SK-N-SH treated with all-trans-retinoic acid at 6 μM for 48 hours (cell line): ENCODE measurements around the gene CPHXL2.

Experiments used
- BACH2 ChIP-seq: fragments of 250-450 bp; sonication (Bioruptor Pico); IDR thresholded peaks from 2 replicates; pipeline ENCODE4 v1.9.0; 2021; ENCODE audit warnings: mild to moderate bottlenecking, borderline replicate concordance
- CSRNP3 ChIP-seq: fragments of 250-450 bp; sonication (Bioruptor Pico); IDR thresholded peaks from 2 replicates; pipeline ENCODE4 v1.5.1; 2021; ENCODE audit warnings: mild to moderate bottlenecking, moderate library complexity
- RARB ChIP-seq: fragments of 250-450 bp; sonication (Bioruptor Pico); IDR thresholded peaks from 2 replicates; pipeline ENCODE4 v1.8.0; 2021; ENCODE audit warnings: mild to moderate bottlenecking, moderate library complexity
- TOX ChIP-seq: fragments of 250-450 bp; sonication (Bioruptor Pico); IDR thresholded peaks from 2 replicates; pipeline ENCODE4 v1.8.0; 2021; ENCODE audit warnings: mild to moderate bottlenecking, moderate library complexity, borderline replicate concordance
- ZC3H10 ChIP-seq: fragments of 250-450 bp; sonication (Bioruptor Pico); IDR thresholded peaks from 2 replicates; pipeline ENCODE4 v1.5.1; 2021; ENCODE audit warnings: mild to moderate bottlenecking, moderate library complexity
- ZFP3 ChIP-seq: fragments of 250-450 bp; sonication (Bioruptor Pico); IDR thresholded peaks from 2 replicates; pipeline ENCODE4 v1.5.0; 2020; ENCODE audit warnings: mild to moderate bottlenecking, moderate library complexity
- ZFP30 ChIP-seq: fragments of 450-650 bp; formaldehyde crosslinking; IDR thresholded peaks from 2 replicates; pipeline ENCODE4 v1.5.0; 2022; ENCODE audit warnings: mild to moderate bottlenecking, moderate library complexity
- ZNF8 ChIP-seq: fragments of 450-650 bp; formaldehyde crosslinking; IDR thresholded peaks from 2 replicates; pipeline ENCODE4 v1.5.0; 2020; ENCODE audit warnings: mild to moderate bottlenecking, moderate library complexity
- TF ChIP-seq, protein P1 (sequence below): fragments of 250-450 bp; sonication (Bioruptor Pico); IDR thresholded peaks from 2 replicates; pipeline ENCODE4 v1.5.0; 2020; ENCODE audit warnings: mild to moderate bottlenecking, moderate library complexity
- TF ChIP-seq, protein P2 (sequence below): fragments of 250-450 bp; sonication (Bioruptor Pico); IDR thresholded peaks from 2 replicates; pipeline ENCODE4 v1.8.0; 2021; ENCODE audit warnings: low read depth, mild to moderate bottlenecking, moderate library complexity, borderline replicate concordance
- TF ChIP-seq, protein P3 (sequence below): fragments of 250-450 bp; sonication (Bioruptor Pico); IDR thresholded peaks from 2 replicates; pipeline ENCODE4 v1.8.0; 2020; ENCODE audit warnings: mild to moderate bottlenecking, moderate library complexity, borderline replicate concordance
- TF ChIP-seq, protein P4 (sequence below): fragments of 250-450 bp; sonication (Bioruptor Pico); IDR thresholded peaks from 2 replicates; pipeline ENCODE4 v1.5.1; 2020; ENCODE audit warnings: low read depth, mild to moderate bottlenecking, moderate library complexity

DNA sequence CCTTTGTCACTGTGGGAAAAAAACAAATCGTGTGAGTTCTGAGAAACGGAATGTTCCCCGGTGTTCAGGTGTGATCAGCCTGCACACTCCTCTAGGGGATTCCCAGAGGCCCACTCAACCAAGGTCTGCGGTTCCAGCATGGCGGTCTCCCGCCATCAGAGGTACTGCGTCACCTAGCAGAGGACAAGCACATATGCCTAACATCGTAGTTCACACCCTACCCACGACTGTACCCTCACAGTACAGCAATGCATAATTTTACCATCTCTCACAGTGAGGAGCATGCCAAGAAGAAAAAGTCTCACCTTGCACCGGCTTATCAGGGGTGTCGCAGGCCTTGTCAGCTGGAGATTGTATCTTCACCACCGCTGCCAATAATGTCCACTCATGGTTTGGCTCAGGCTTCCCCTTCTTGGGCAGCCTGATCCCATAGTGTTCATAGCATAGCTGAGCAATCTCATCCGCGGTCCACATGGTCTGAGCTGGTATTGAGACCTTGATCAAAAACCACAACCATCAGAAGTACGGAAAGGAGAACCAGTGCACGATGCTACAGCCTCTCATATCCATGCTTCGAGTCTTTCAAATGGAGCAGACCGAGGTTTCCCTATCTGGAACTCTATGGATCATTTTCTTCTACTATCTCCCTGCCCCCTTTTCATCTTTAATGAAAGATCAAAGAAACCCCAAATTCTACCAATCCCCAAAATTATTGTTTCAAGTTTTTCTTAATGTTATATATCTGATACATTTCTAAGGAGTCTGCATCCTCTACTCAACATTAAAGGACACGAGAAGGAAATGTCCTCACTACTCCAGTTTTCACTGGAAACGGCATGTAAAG, 56.3 kb downstream of the CPHXL2 start:
- TF ChIP-seq BACH2 (CRISPR knock-in tag): no peak
- TF ChIP-seq, protein P1, sequence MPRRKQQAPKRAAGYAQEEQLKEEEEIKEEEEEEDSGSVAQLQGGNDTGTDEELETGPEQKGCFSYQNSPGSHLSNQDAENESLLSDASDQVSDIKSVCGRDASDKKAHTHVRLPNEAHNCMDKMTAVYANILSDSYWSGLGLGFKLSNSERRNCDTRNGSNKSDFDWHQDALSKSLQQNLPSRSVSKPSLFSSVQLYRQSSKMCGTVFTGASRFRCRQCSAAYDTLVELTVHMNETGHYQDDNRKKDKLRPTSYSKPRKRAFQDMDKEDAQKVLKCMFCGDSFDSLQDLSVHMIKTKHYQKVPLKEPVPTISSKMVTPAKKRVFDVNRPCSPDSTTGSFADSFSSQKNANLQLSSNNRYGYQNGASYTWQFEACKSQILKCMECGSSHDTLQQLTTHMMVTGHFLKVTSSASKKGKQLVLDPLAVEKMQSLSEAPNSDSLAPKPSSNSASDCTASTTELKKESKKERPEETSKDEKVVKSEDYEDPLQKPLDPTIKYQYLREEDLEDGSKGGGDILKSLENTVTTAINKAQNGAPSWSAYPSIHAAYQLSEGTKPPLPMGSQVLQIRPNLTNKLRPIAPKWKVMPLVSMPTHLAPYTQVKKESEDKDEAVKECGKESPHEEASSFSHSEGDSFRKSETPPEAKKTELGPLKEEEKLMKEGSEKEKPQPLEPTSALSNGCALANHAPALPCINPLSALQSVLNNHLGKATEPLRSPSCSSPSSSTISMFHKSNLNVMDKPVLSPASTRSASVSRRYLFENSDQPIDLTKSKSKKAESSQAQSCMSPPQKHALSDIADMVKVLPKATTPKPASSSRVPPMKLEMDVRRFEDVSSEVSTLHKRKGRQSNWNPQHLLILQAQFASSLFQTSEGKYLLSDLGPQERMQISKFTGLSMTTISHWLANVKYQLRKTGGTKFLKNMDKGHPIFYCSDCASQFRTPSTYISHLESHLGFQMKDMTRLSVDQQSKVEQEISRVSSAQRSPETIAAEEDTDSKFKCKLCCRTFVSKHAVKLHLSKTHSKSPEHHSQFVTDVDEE (CRISPR knock-in tag): no peak
- no peak for TF ChIP-seq ZNF8
- TF ChIP-seq TOX (CRISPR knock-in tag): no peak
- TF ChIP-seq ZFP3: no peak
- no peak for TF ChIP-seq ZFP30 (CRISPR knock-in tag)
- TF ChIP-seq, protein P2, sequence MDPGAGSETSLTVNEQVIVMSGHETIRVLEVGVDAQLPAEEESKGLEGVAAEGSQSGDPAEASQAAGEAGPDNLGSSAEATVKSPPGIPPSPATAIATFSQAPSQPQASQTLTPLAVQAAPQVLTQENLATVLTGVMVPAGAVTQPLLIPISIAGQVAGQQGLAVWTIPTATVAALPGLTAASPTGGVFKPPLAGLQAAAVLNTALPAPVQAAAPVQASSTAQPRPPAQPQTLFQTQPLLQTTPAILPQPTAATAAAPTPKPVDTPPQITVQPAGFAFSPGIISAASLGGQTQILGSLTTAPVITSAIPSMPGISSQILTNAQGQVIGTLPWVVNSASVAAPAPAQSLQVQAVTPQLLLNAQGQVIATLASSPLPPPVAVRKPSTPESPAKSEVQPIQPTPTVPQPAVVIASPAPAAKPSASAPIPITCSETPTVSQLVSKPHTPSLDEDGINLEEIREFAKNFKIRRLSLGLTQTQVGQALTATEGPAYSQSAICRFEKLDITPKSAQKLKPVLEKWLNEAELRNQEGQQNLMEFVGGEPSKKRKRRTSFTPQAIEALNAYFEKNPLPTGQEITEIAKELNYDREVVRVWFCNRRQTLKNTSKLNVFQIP (CRISPR knock-in tag): no peak
- TF ChIP-seq, protein P3, sequence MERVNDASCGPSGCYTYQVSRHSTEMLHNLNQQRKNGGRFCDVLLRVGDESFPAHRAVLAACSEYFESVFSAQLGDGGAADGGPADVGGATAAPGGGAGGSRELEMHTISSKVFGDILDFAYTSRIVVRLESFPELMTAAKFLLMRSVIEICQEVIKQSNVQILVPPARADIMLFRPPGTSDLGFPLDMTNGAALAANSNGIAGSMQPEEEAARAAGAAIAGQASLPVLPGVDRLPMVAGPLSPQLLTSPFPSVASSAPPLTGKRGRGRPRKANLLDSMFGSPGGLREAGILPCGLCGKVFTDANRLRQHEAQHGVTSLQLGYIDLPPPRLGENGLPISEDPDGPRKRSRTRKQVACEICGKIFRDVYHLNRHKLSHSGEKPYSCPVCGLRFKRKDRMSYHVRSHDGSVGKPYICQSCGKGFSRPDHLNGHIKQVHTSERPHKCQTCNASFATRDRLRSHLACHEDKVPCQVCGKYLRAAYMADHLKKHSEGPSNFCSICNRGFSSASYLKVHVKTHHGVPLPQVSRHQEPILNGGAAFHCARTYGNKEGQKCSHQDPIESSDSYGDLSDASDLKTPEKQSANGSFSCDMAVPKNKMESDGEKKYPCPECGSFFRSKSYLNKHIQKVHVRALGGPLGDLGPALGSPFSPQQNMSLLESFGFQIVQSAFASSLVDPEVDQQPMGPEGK (CRISPR knock-in tag): no peak
- no peak for TF ChIP-seq CSRNP3 (CRISPR knock-in tag)
- TF ChIP-seq, protein P4, sequence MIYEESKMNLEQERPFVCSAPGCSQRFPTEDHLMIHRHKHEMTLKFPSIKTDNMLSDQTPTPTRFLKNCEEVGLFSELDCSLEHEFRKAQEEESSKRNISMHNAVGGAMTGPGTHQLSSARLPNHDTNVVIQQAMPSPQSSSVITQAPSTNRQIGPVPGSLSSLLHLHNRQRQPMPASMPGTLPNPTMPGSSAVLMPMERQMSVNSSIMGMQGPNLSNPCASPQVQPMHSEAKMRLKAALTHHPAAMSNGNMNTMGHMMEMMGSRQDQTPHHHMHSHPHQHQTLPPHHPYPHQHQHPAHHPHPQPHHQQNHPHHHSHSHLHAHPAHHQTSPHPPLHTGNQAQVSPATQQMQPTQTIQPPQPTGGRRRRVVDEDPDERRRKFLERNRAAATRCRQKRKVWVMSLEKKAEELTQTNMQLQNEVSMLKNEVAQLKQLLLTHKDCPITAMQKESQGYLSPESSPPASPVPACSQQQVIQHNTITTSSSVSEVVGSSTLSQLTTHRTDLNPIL (CRISPR knock-in tag): no peak
- no peak for TF ChIP-seq RARB
- TF ChIP-seq ZC3H10: no peak
